C1 segment of cervical spinal cord (tissue), 14 donors: ENCODE results near the gene PDE1C.

ENCODE experiments used
- DNase-seq, 14 donors: peaks; one replicate each; lab custom pipeline; 2025; lab: John Stamatoyannopoulos, UW

PDE1C gene

GRCh38 chr7:31948029-31948428, 122.2 kb downstream of the PDE1C start:
- no peak for DNase-seq

- DNase-seq, result no peak
Observed at GRCh38 chr7:31940167-31940566, 130.0 kb downstream of the PDE1C start.

GRCh38 chr7:31939076-31939475, 131.1 kb downstream of the PDE1C start:
- DNase-seq, result no peak

DNA sequence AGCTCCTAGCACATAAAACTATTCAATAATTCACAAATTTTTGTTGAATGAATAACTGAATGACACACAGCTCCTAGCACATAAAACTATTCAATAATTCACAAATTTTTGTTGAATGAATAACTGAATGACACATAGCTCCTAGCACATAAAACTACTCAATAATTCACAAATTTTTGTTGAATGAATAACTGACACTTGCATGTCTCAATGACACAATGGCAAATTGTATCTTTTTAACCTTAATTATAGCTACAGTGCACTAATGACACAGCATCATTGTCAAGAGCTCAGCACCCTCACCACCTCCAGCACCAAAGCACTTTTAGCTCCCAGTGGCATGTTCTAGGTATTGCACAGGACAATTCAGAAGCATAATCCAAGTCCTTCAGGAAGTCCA, 131.6 kb downstream of the PDE1C start:
- no peak for DNase-seq

DNA sequence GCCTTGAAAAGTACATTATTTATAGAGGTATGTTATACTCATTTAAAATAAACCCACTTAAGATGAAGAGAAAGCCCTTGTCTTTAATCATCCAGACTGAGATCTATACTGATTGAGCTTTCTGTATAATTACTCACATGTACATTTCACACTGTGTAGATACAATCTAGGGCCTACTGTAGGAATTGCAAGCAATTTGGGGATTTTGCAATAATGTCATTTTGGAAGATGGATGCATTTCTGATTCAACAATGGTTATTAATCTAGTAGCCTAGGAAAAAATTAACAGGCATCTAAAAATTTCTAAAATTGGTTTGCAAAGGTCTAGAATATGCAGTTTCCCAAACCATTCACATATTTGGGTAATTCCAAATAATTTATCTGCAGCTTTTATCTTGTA, 132.2 kb downstream of the PDE1C start:
- no peak for DNase-seq

GRCh38 chr7:31935124-31936054, 134.8 kb downstream of the PDE1C start:
- DNase-seq, result no peak

DNA sequence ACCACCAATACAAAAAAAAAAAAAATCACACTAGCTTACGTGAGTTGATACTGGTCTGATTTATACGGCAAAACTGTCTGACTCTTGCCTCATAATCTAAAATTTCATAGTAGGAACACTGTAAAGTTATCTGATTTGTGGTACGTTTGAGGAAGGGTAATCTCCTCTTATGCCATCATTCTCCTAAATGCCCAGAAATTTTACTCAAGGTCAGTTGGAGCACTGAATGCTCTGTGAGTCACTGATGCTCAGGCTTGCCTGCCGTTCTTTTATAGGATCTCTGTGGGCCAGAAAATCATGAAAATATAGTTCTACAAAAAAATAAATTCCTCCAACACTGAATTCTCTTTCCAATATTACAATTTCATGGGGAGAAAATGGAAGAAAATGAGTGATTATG, 135.7 kb downstream of the PDE1C start:
- DNase-seq, result no peak

DNA sequence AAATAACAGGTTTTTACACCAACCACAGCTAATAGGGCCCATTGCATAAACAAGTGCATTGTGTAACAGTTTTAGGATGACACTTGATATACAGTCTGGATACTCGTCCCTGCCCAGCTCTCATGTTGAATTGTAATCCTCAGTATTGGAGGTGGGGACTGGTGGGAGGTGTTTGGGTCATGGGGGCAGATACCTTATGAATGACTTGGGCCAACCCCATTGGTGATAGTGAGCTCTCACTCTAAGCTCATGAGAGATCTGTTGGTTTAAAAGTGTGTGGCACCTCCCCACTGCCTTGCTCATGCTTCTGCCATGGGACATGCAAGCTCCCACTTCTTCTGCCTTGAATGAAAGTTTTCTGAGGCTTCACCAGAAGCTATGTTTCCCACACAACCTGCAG, 136.7 kb downstream of the PDE1C start:
- no peak for DNase-seq

DNA sequence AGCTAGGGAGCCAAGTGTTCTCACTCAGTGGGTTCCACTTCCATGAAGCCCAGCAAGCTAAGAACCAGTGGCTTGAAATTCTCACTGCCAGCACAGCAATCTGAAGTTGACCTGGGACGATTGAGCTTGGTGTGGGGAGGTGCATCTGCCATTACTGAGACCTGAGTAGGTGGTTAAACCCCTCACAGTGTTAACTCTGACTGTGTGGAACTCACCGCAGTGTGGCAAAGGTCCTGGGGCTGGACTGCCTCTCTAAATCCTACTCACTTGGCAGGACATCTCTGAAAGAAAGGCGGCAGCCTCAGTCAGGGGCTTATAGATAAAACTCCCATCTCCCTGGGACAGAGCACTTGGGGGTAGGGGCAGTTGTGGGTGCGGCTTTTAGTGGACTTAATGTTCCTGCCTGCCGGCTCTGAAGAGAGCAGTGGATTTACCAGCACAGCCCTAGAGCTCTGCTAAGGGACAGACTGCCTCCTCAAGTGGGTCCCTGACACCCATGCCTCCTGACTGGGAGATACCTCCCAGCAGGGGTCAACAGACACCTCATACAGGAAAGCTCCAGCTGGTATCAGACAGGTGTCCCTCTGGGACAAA, 143.1 kb downstream of the PDE1C start:
- DNase-seq, result no peak

- DNase-seq, result no peak
Observed at GRCh38 chr7:31925753-31926454, 144.3 kb downstream of the PDE1C start.

- DNase-seq, result no peak
Observed at GRCh38 chr7:31924251-31924650, 146.0 kb downstream of the PDE1C start.

DNA sequence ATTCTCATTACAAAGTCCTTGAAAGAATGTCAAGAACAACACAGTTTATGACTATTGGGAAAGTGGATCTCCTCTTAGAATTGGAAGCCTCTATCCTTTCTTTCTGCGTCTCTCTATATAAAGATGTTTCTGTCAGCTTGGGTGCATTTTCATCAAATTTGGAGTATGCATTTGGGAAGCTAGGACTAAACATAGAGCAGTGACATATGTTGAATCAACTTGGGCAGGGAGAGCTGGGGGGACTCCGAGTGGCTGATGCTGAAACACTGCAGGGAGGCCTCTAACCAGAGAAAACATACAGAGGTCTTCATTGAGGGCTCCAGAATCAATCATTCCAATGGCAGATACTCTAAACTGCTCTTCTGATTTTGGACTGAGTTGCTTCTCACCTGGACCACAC, 147.4 kb downstream of the PDE1C start:
- no peak for DNase-seq

DNA sequence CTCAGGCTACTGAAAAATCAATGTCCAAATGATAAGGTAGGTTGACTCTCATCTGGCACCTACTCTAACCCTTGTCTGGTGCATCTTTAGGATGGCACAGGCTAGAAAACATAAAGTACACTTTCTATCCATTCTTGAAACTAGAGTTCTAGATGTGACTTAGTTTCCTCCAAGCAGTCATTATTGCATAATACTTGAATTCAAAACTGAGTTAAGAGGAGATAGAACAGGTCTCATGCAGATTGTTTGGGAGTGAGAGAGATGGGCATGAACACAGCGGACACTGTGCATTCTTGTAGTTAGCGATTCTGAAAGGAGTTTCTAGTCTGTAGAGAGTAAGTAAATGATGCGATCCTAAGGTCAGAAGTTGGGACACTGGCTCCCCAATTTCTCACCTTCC, 149.2 kb downstream of the PDE1C start:
- no peak for DNase-seq

- DNase-seq, result no peak
Observed at GRCh38 chr7:31919678-31920369, 150.4 kb downstream of the PDE1C start.

GRCh38 chr7:31918706-31919393, 151.4 kb downstream of the PDE1C start:
- no peak for DNase-seq

DNA sequence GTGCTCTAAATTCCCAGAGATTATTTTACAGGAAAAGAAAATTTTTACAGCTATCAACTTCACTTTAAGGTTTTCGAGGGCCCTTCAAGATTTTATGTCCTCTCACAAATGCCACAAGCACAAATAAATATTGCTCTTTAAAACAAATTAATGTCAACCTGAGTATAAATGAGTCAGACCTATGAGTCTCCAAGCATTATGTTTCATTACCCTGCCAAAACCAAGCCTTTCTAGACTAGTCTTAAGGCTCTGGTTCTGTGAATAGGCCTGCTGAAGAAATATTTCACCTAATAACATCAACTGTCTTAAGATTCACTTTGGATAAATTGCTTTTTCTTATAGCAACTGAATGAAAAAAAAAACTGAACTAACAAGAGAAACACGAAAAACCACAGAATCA, 153.0 kb downstream of the PDE1C start:
- DNase-seq, result no peak

DNA sequence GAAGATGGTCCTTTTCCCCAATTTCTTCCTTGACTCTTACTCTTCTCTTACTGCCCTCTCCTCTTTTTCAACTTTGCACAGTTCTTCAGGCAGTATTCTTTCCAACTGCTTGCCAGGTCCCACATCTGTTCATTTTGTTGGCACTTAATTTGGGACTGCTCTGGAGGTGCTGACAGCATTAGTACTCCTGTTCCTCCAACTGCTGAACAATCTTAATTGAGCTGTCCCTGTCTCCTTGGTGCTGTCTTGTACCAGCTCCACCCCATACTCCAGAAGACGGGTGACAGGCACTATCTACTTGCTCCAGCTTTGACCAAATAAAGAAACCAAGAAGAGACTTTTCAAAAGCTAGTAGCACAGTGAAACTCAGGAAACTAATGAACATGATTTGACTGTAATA, 160.0 kb downstream of the PDE1C start:
- no peak for DNase-seq

GRCh38 chr7:31906479-31907171, 163.6 kb downstream of the PDE1C start:
- DNase-seq, result no peak

GRCh38 chr7:31903962-31904361, 166.2 kb downstream of the PDE1C start:
- DNase-seq, result no peak

DNA sequence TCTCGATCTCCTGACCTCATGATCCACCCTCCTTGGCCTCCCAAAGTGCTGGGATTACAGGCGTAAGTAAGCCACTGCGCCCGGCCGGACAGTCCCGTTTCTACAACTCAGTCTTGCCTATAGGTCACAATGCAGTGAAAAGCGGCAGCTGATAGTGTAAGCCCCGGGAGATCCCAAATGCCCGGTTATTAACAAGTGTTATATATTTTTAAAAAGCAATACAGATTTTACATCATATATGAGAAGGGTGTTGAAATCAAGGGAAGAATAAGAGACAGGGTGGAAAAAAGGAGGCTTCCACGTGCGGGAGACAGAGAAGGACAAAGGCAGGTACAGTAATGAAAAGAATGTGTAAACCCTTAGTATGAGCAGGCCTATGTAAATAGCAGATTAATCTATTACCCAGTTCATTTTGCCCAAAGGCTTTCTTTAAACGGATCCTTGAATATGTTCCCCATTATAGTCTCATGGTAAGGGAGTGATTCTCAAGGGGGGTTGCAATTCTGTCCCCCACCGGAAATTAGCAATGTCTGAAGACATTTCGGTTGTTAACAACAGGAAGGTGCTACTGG, 170.8 kb downstream of the PDE1C start:
- no peak for DNase-seq
